Bronchial smooth muscle cell (primary cell): Measurements from ENCODE around the gene DRD3. TPM values are rescaled to one million over a fixed set of nuclear protein-coding genes. Genes with fewer than 3 reads are reported as not detected.

ENCODE experiments used
- total RNA-seq: library from RNA; depleted of rRNA; stranded (reverse); fragments of >200 nt; gene quantifications from 2 replicates; pipeline ENCODE4 v1.2.1, GENCODE V29; 2014

Gene DRD3
- not detected in 2 replicates for total RNA-seq

GRCh38 chr3:114178770-114179368 is at the start of gene DRD3:
Gene DRD3 (minus strand): TSS chr3:114179052. CDS start chr3:114171992, 7,060 bp downstream.

Other genes starting within 250 kb of the DRD3 start
- 0.43 and 1.1 TPM in 2 replicates for gene ZDHHC23, start 231.0 kb downstream of the DRD3 start, total RNA-seq
- gene CCDC191, start 122.5 kb downstream of the DRD3 start, total RNA-seq = 1.7 and 2.7 TPM in 2 replicates
- gene QTRT2, start 122.3 kb downstream of the DRD3 start, total RNA-seq = 6.1 and 9.1 TPM in 2 replicates
- gene ZNF80, start 58.5 kb upstream of the DRD3 start, total RNA-seq = not detected in 2 replicates
- 0.32 TPM in 1 of 2 replicates, not detected in the other for gene TIGIT, start 115.0 kb upstream of the DRD3 start, total RNA-seq